NK-92 (cell line): ENCODE results near the gene CSRNP2.
"Not testable (repeated sequence)": the region's sequence is repeated elsewhere in the genome, so short reads cannot be mapped to it uniquely, and the experiment has no call there.

Source experiments
- DNase-seq: peaks from one replicate; lab custom pipeline; 2025; ENCODE audit not compliant: unreplicated experiment; lab: John Stamatoyannopoulos, UW

Gene CSRNP2

GRCh38 chr12:51083126-51083833 lies at the start of gene CSRNP2:
TSS of gene CSRNP2 (minus strand) at chr12:51083596. CDS start at chr12:51076561, 7,035 bp downstream.
- DNase-seq = peak; percentile 66

GRCh38 chr12:51132693-51133092 lies 49.3 kb upstream of the CSRNP2 start:
- DNase-seq = no peak

- no peak for DNase-seq
Observed at GRCh38 chr12:51131745-51132521, 48.5 kb upstream of the CSRNP2 start.

- DNase-seq = no peak
Observed at GRCh38 chr12:51128919-51129318, 45.5 kb upstream of the CSRNP2 start.

GRCh38 chr12:51127050-51127729 lies 43.8 kb upstream of the CSRNP2 start:
- DNase-seq = no peak

GRCh38 chr12:51126297-51126696 lies 42.9 kb upstream of the CSRNP2 start:
- DNase-seq = no peak

GRCh38 chr12:51124504-51124903 lies 41.1 kb upstream of the CSRNP2 start:
- DNase-seq = no peak

- DNase-seq = no peak
Observed at GRCh38 chr12:51122844-51123243, 39.4 kb upstream of the CSRNP2 start.

GRCh38 chr12:51118706-51119105 lies 35.3 kb upstream of the CSRNP2 start:
- DNase-seq = no peak

- DNase-seq = no peak
Observed at GRCh38 chr12:51115533-51115932, 32.1 kb upstream of the CSRNP2 start.

GRCh38 chr12:51108136-51108535 lies 24.7 kb upstream of the CSRNP2 start:
- DNase-seq = no peak

GRCh38 chr12:51103977-51104376 lies 20.6 kb upstream of the CSRNP2 start:
- DNase-seq = no peak

GRCh38 chr12:51098611-51099010 lies 15.2 kb upstream of the CSRNP2 start:
- DNase-seq = no peak

- no peak for DNase-seq
Observed at GRCh38 chr12:51090705-51091229, 7.4 kb upstream of the CSRNP2 start.

GRCh38 chr12:51087818-51088217 lies 4.4 kb upstream of the CSRNP2 start:
- no peak for DNase-seq

- no peak for DNase-seq
Observed at GRCh38 chr12:51086933-51087332, 3.5 kb upstream of the CSRNP2 start.

- DNase-seq = no peak
Observed at GRCh38 chr12:51085757-51086156, 2.4 kb upstream of the CSRNP2 start.

GRCh38 chr12:51082561-51083125 lies 753 bp downstream of the CSRNP2 start:
- no peak for DNase-seq

GRCh38 chr12:51081421-51081820 lies 2.0 kb downstream of the CSRNP2 start:
- no peak for DNase-seq

GRCh38 chr12:51080136-51080535 lies 3.3 kb downstream of the CSRNP2 start:
- no peak for DNase-seq

- not testable (repeated sequence) for DNase-seq
Observed at GRCh38 chr12:51078866-51079265, 4.5 kb downstream of the CSRNP2 start.
